GM12878 (cell line): ENCODE measurements around the gene PCGF6. TPM values are rescaled to one million over a fixed set of nuclear protein-coding genes. Genes with fewer than 3 reads are reported as not detected.

Experiments used
- ATAC-seq: fragments of 200-7000 bp; cut with Tn5 transposase; 3 replicates; pipeline ENCODE4 v1.9.1; 2020; ENCODE audit warnings: mild to moderate bottlenecking, moderate library complexity
- BruUV-seq: library from RNA; stranded (reverse); fragments of 400-500 nt; replicated peaks from 2 replicates; lab custom pipeline; 2021; lab: Mats Ljungman, UMichigan
- CTCF ChIA-PET: fragments of 300-600 bp; sonication (Branson Sonifier 250); formaldehyde crosslinking; extraction: SDS; loops from one replicate; lab custom pipeline; 2021; ENCODE audit warnings: inconsistent platforms; lab: Yijun Ruan, JAX
- POLR2A ChIA-PET: fragments of 350-600 bp; formaldehyde crosslinking; extraction: SDS; loops from one replicate; lab custom pipeline; 2021; ENCODE audit warnings: inconsistent platforms; lab: Charles Lee
- RAD21 ChIA-PET: fragments of 300-600 bp; sonication (Branson Sonifier 250); formaldehyde crosslinking; loops from one replicate; lab custom pipeline; 2023; ENCODE audit warnings: antibody characterized with exemption; ENCODE audit not compliant: unreplicated experiment; lab: Charles Lee
- SMC1A ChIA-PET: fragments of 300-600 bp; sonication (Branson Sonifier 250); formaldehyde crosslinking; loops from one replicate; lab custom pipeline; 2023; ENCODE audit not compliant: unreplicated experiment, uncharacterized antibody; lab: Charles Lee
- DNase-seq: peaks from one replicate; pipeline ENCODE4 v3.0.0-alpha.2; 2011; ENCODE audit warnings: low read depth, low spot score
- FAIRE-seq: peaks from 3 replicates; lab custom pipeline; 2011; peaks lifted over from hg19 to GRCh38; lab: Jason Lieb, UNC
- H2AFZ ChIP-seq: 2 replicates; pipeline ENCODE4 v1.6.0; 2011; ENCODE audit warnings: low read depth, low read length, control low read depth; ENCODE audit not compliant: control insufficient read depth
- H3K27ac ChIP-seq: 2 replicates; pipeline ENCODE4 v1.5.1; 2011; ENCODE audit warnings: control low read depth; ENCODE audit not compliant: control insufficient read depth, insufficient read depth
- H3K27me3 ChIP-seq, 2 experiments: replicated peaks in 1 of 2; 2 replicates each; pipeline versions ENCODE4 v1.6.0 to v1.6.1; 2011; ENCODE audit warnings: low read length in 1 of 2; ENCODE audit not compliant: control insufficient read depth in 2 of 2, insufficient read depth in 2 of 2
- H3K36me3 ChIP-seq, 2 experiments: 2 replicates each; pipeline ENCODE4 v1.5.1; 2011; ENCODE audit warnings: low read length in 1 of 2; ENCODE audit not compliant: control insufficient read depth in 2 of 2, insufficient read depth in 2 of 2
- H3K4me1 ChIP-seq: 2 replicates; pipeline ENCODE4 v1.6.1; 2011; ENCODE audit warnings: mild to moderate bottlenecking, low read length, moderate library complexity, mixed read lengths; ENCODE audit not compliant: control insufficient read depth, insufficient read depth
- H3K4me2 ChIP-seq: 2 replicates; pipeline ENCODE4 v1.6.0; 2011; ENCODE audit warnings: control low read depth; ENCODE audit not compliant: control insufficient read depth, insufficient read depth
- H3K4me3 ChIP-seq: fragments of 200-600 bp; sonication (generic); 2 replicates; pipeline ENCODE4 v1.5.1; 2016
- H3K79me2 ChIP-seq: 2 replicates; pipeline ENCODE4 v1.6.0; 2011; ENCODE audit warnings: low read length; ENCODE audit not compliant: control insufficient read depth, insufficient read depth
- H3K9ac ChIP-seq: 2 replicates; pipeline ENCODE4 v1.8.0; 2011; ENCODE audit warnings: low read length, control low read depth, mixed read lengths; ENCODE audit not compliant: control insufficient read depth, insufficient read depth
- H3K9me3 ChIP-seq: replicated peaks from 3 replicates; pipeline ENCODE4 v1.5.1; 2011; ENCODE audit warnings: mild to moderate bottlenecking, low read length; ENCODE audit not compliant: control insufficient read depth, insufficient read depth
- H4K20me1 ChIP-seq: 2 replicates; pipeline ENCODE4 v1.6.0; 2011; ENCODE audit not compliant: control insufficient read depth, insufficient read depth
- BCL11A ChIP-seq: IDR thresholded peaks from 2 replicates; pipeline ENCODE4 v1.6.1; 2011; ENCODE audit warnings: low read depth, low read length
- IKZF1 ChIP-seq: fragments of 450-650 bp; conservative IDR thresholded peaks from 2 replicates; pipeline ENCODE4 v1.6.1; 2017; ENCODE audit warnings: antibody characterized with exemption, mild to moderate bottlenecking
- PAX8 ChIP-seq: fragments of 450-650 bp; IDR thresholded peaks from 2 replicates; pipeline ENCODE4 v1.6.1; 2017; ENCODE audit warnings: mild to moderate bottlenecking, moderate library complexity
- POU2F2 ChIP-seq: IDR thresholded peaks from 3 replicates; pipeline ENCODE4 v1.6.1; 2011; ENCODE audit warnings: low read depth, mild to moderate bottlenecking, low read length, borderline replicate concordance
- SIX5 ChIP-seq: IDR thresholded peaks from 2 replicates; pipeline ENCODE4 v1.6.1; 2011; ENCODE audit warnings: mild to moderate bottlenecking, low read depth, low read length, moderate library complexity; ENCODE audit not compliant: severe bottlenecking
- YBX1 ChIP-seq: fragments of 450-650 bp; IDR thresholded peaks from 2 replicates; pipeline ENCODE4 v1.6.1; 2016; ENCODE audit warnings: antibody characterized with exemption
- ZNF384 ChIP-seq: IDR thresholded peaks from 2 replicates; pipeline ENCODE4 v1.6.1; 2012; ENCODE audit warnings: low read depth, mild to moderate bottlenecking, low read length, improper control_type of control experiment, borderline replicate concordance
- ZNF592 ChIP-seq: fragments of 450-650 bp; IDR thresholded peaks from 2 replicates; pipeline ENCODE4 v1.6.1; 2017; ENCODE audit warnings: mild to moderate bottlenecking, moderate library complexity
- WGBS: methylation state at CpG from one replicate; pipeline ENCODE4 v1.1.6; 2016; ENCODE audit warnings: low lambda C conversion rate; ENCODE audit not compliant: insufficient replicate concordance, insufficient coverage; ENCODE audit errors: missing lambda C conversion rate; 5-methylcytosine and 5-hydroxymethylcytosine counted together
- in situ Hi-C: fragments of 300-500 bp; cut with MboI; formaldehyde crosslinking; loops from 9 replicates; pipeline ENCODE4 v1.14.3; 2018; ENCODE audit warnings: mixed read lengths
- intact Hi-C: fragments of 100-400 bp; cut with micrococcal nuclease; formaldehyde crosslinking; loops from one replicate; pipeline ENCODE4 v1.14.2; 2022; ENCODE audit not compliant: unreplicated experiment
- polyA plus RNA-seq, 11 experiments: library from polyadenylated mRNA; depleted of rRNA in 4 of 11; unstranded in 6 of 11; stranded (reverse) in 5 of 11; fragments of >200 nt; fragmentation: Nextera tagmentation in 4 of 11; fragmentation: Illumina TruSeq in 1 of 11; extraction: Ambion mirVana in 4 of 11; extraction: Trizol in 1 of 11; gene quantifications; 1 replicate in 1 of 11; 2 replicates in 10 of 11; pipeline versions ENCODE4 v1.2.1 to v1.2.3, GENCODE V29; 2011 to 2016; ENCODE audit warnings: inconsistent platforms in 2 of 11, missing spikeins in 2 of 11, low read depth in 1 of 11
- total RNA-seq, 4 experiments: library from RNA; depleted of rRNA in 3 of 4; stranded (reverse); fragments of >200 nt in 3 of 4; fragmentation: Illumina TruSeq in 1 of 4; extraction: Trizol in 1 of 4; gene quantifications; 2 replicates each; pipeline versions ENCODE4 v1.2.1 to v1.2.3, GENCODE V29; 2013 to 2021
- TF ChIP-seq, protein P1 (sequence below): IDR thresholded peaks from 2 replicates; pipeline ENCODE4 v1.6.1; 2012; ENCODE audit warnings: improper control_type of control experiment, low read depth, low read length; ENCODE audit not compliant: insufficient replicate concordance
- TF ChIP-seq, protein P2 (sequence below): fragments of 450-650 bp; IDR thresholded peaks from 2 replicates; pipeline ENCODE4 v1.6.1; 2016; ENCODE audit warnings: mild to moderate bottlenecking

Gene PCGF6
- total and polyA plus RNA-seq, 10 of the 15 experiments (the other 5 are each of a cell fraction or from before 2014, with no cell fraction given) = 6.5 to 19.1 (median 12.7) TPM

DNA sequence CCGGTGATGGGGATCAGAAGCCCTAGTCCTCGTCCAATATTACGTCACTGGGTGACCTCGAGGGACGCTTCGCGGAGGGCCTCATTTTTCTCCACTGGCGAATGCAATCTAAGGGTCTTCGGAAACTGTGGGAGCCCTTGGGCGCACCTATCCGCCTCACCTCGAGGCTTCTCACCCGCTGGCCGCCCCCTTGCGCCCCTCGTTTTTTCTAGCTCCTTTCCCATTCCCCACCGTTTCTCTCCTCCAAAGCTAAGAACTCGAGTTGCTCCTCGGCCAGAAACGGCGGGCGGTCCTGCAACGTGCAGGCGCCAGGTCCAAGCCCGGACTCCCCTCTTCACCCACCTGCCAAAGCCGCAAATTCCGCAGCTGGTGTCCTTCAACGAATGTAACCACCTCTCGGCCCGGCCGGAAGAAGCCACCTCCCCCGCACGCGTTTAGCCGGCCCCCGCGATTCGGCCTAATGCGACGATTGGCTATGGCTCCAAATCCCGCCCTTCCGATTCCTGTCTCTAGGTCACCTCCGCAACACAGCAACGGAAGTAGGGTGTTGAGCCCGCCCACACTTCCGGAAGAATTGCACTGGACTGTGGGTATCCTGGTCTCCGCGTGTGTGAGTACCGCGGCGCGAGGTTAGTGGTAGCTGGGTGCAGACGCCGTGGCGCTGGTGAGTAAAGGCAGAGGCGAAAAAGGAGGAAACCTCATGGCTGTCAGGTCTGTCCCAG lies 45.3 kb upstream of the PCGF6 start, which contains the start of the genes ATP5MK and PDCD11:
Gene ATP5MK, minus strand, starts transcription at position 409 of the 722 bp plus-strand sequence. CDS start 4,018 bp downstream, outside the sequence.
Gene PDCD11, plus strand, starts transcription at position 560 of the 722 bp plus-strand sequence. CDS start 1,801 bp downstream, outside the sequence.
- intact Hi-C loops (loop anchor here (1.0 to 5.0 kb wide), 2 partner anchors 28 to 44 kb away; partner anchors contain the start of gene PCGF6), in situ Hi-C loops (no loop called here)
- TSS peak; percentile 93 for BruUV-seq
- H3K9ac ChIP-seq = peak within 1 kb of the TSS; percentile 98
- ATAC-seq (peak; percentile 98), FAIRE-seq (peak; percentile 96), DNase-seq (peak; percentile 92)
- H3K9me3 ChIP-seq = no peaks in the 10 kb centered on the region
- ChIA-PET RAD21 (interaction anchor here (0.5 to 2.1 kb wide), 10 partner anchors 20 to 166 kb away, joined by 3 to 6 read pairs (median 3); partner anchors contain the start of gene CALHM1), CTCF (interaction anchor here (0.5 to 2.9 kb wide), 8 partner anchors 20 to 686 kb away, joined by 3 to 11 read pairs (median 4); partner anchors contain the start of gene TAF5), POLR2A (interaction anchor here (0.6 to 1.6 kb wide), 7 partner anchors 22 to 623 kb away, joined by 3 to 17 read pairs (median 4); partner anchors contain the start of genes CALHM2, NT5C2 and TAF5), SMC1A (interaction anchor here (0.6 to 5.0 kb wide), 11 partner anchors 20 to 351 kb away, joined by 3 to 23 read pairs (median 3); partner anchors contain the start of gene TAF5)
- H3K4me3 ChIP-seq = peak within 1 kb of the TSS; percentile 89
- peak within 1 kb of the TSS; percentile 59 for H2AFZ ChIP-seq
- H3K4me1 ChIP-seq = peaks cover 4% of the 10 kb centered on the region; the same call in 1 of the 2 replicates
- peak within 1 kb of the TSS; percentile 88 for H3K27ac ChIP-seq
- H3K27me3 ChIP-seq = no peaks in the 10 kb centered on the region
- H3K36me3 ChIP-seq = peaks cover 0 to 3% of the 10 kb centered on the region in 2 experiments; a peak in 2 of 4 replicates
- peaks cover 65% of the 10 kb centered on the region for H3K79me2 ChIP-seq
- H4K20me1 ChIP-seq = no peaks in the 10 kb centered on the region
- WGBS = 0% methylated on average over 56 of the region's 56 CpGs
- peak within 1 kb of the TSS; percentile 87 for H3K4me2 ChIP-seq
- 0 out of 2 replicates have a peak, but pooled peaks have one; percentile 6 for TF ChIP-seq ZNF384
- TF ChIP-seq, protein P1, sequence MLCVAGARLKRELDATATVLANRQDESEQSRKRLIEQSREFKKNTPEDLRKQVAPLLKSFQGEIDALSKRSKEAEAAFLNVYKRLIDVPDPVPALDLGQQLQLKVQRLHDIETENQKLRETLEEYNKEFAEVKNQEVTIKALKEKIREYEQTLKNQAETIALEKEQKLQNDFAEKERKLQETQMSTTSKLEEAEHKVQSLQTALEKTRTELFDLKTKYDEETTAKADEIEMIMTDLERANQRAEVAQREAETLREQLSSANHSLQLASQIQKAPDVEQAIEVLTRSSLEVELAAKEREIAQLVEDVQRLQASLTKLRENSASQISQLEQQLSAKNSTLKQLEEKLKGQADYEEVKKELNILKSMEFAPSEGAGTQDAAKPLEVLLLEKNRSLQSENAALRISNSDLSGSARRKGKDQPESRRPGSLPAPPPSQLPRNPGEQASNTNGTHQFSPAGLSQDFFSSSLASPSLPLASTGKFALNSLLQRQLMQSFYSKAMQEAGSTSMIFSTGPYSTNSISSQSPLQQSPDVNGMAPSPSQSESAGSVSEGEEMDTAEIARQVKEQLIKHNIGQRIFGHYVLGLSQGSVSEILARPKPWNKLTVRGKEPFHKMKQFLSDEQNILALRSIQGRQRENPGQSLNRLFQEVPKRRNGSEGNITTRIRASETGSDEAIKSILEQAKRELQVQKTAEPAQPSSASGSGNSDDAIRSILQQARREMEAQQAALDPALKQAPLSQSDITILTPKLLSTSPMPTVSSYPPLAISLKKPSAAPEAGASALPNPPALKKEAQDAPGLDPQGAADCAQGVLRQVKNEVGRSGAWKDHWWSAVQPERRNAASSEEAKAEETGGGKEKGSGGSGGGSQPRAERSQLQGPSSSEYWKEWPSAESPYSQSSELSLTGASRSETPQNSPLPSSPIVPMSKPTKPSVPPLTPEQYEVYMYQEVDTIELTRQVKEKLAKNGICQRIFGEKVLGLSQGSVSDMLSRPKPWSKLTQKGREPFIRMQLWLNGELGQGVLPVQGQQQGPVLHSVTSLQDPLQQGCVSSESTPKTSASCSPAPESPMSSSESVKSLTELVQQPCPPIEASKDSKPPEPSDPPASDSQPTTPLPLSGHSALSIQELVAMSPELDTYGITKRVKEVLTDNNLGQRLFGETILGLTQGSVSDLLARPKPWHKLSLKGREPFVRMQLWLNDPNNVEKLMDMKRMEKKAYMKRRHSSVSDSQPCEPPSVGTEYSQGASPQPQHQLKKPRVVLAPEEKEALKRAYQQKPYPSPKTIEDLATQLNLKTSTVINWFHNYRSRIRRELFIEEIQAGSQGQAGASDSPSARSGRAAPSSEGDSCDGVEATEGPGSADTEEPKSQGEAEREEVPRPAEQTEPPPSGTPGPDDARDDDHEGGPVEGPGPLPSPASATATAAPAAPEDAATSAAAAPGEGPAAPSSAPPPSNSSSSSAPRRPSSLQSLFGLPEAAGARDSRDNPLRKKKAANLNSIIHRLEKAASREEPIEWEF = no peak
- no peak for TF ChIP-seq BCL11A
- TF ChIP-seq, protein P2, sequence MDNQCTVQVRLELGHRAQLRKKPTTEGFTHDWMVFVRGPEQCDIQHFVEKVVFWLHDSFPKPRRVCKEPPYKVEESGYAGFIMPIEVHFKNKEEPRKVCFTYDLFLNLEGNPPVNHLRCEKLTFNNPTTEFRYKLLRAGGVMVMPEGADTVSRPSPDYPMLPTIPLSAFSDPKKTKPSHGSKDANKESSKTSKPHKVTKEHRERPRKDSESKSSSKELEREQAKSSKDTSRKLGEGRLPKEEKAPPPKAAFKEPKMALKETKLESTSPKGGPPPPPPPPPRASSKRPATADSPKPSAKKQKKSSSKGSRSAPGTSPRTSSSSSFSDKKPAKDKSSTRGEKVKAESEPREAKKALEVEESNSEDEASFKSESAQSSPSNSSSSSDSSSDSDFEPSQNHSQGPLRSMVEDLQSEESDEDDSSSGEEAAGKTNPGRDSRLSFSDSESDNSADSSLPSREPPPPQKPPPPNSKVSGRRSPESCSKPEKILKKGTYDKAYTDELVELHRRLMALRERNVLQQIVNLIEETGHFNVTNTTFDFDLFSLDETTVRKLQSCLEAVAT = peak; percentile 77; the same call in 1 of the 2 replicates
- TF ChIP-seq IKZF1 = peak; percentile 76
- no peak for TF ChIP-seq YBX1
- TF ChIP-seq PAX8 = no peak
- no peak for TF ChIP-seq ZNF592
- TF ChIP-seq SIX5 = peak; percentile 45
- TF ChIP-seq POU2F2 = peak; percentile 12; the same call in 1 of the 3 replicates
